Keratinocyte (primary cell): ENCODE results near the gene TIAM2. TPM values are rescaled to one million over a fixed set of nuclear protein-coding genes. Genes with fewer than 3 reads are reported as not detected.

ENCODE experiments used
- DNase-seq: peaks from one replicate; pipeline ENCODE4 v3.0.0-alpha.2; 2011; ENCODE audit warnings: low read depth, missing footprints, low spot score
- FAIRE-seq: peaks from 2 replicates; lab custom pipeline; 2011; peaks lifted over from hg19 to GRCh38; lab: Jason Lieb, UNC
- H2AFZ ChIP-seq: 2 replicates; pipeline ENCODE4 v1.6.0; 2012; ENCODE audit warnings: low read length, control low read depth, inconsistent platforms; ENCODE audit not compliant: control insufficient read depth
- H3K27ac ChIP-seq: 2 replicates; pipeline ENCODE4 v1.5.1; 2011; ENCODE audit warnings: low read length; ENCODE audit not compliant: control insufficient read depth, insufficient read depth
- H3K27me3 ChIP-seq: 3 replicates; pipeline ENCODE4 v1.6.0; 2011; ENCODE audit warnings: low read length; ENCODE audit not compliant: control insufficient read depth, insufficient read depth; ENCODE audit errors: extremely low read depth
- H3K36me3 ChIP-seq, 2 experiments: 2 replicates in 1 of 2; 3 replicates in 1 of 2; pipeline ENCODE4 v1.5.1; 2011; ENCODE audit warnings: low read length in 2 of 2, mild to moderate bottlenecking in 1 of 2; ENCODE audit not compliant: control insufficient read depth in 2 of 2, insufficient read depth in 2 of 2; ENCODE audit errors: extremely low read depth in 1 of 2
- H3K4me1 ChIP-seq: 3 replicates; pipeline ENCODE4 v1.5.1; 2011; ENCODE audit warnings: low read length; ENCODE audit not compliant: control insufficient read depth, insufficient read depth; ENCODE audit errors: extremely low read depth
- H3K4me2 ChIP-seq: 3 replicates; pipeline ENCODE4 v1.6.0; 2011; ENCODE audit warnings: low read depth, low read length; ENCODE audit not compliant: control insufficient read depth, insufficient read depth; ENCODE audit errors: extremely low read depth
- H3K4me3 ChIP-seq, 3 experiments: fragments of 200-600 bp in 1 of 3; sonication (generic) in 1 of 3; 2 replicates in 2 of 3; 3 replicates in 1 of 3; pipeline ENCODE4 v1.5.1; 2011 to 2016; ENCODE audit warnings: low read length in 3 of 3, mild to moderate bottlenecking in 3 of 3, control low read depth in 2 of 3, inconsistent platforms in 1 of 3, low read depth in 1 of 3, mixed read lengths in 1 of 3, mixed run types in 1 of 3, moderate library complexity in 1 of 3; ENCODE audit not compliant: control insufficient read depth in 2 of 3, insufficient read depth in 2 of 3; ENCODE audit errors: extremely low read depth in 1 of 3
- H3K79me2 ChIP-seq: 2 replicates; pipeline ENCODE4 v1.6.0; 2012; ENCODE audit warnings: low read length; ENCODE audit not compliant: control insufficient read depth, insufficient read depth
- H3K9ac ChIP-seq: 3 replicates; pipeline ENCODE4 v1.6.0; 2011; ENCODE audit warnings: low read length; ENCODE audit not compliant: control insufficient read depth, insufficient read depth; ENCODE audit errors: extremely low read depth
- H3K9me1 ChIP-seq: 3 replicates; pipeline ENCODE4 v1.6.0; 2011; ENCODE audit warnings: low read length; ENCODE audit not compliant: control insufficient read depth, insufficient read depth; ENCODE audit errors: extremely low read depth
- H3K9me3 ChIP-seq: 2 replicates; pipeline ENCODE4 v1.5.1; 2012; ENCODE audit warnings: low read depth, low read length; ENCODE audit not compliant: control insufficient read depth
- H4K20me1 ChIP-seq: 3 replicates; pipeline ENCODE4 v1.6.0; 2011; ENCODE audit warnings: low read length; ENCODE audit not compliant: control insufficient read depth, insufficient read depth; ENCODE audit errors: extremely low read depth
- EZH2 ChIP-seq: IDR thresholded peaks from one replicate; pipeline ENCODE4 v1.6.1; 2012; ENCODE audit warnings: inconsistent platforms, mild to moderate bottlenecking, low read length, moderate library complexity
- dilution Hi-C: fragments of 300-500 bp; cut with MboI; formaldehyde crosslinking; loops from one replicate; pipeline ENCODE4 v1.7.0; 2020; ENCODE audit warnings: low sequenced_read_pairs; ENCODE audit not compliant: extremely low pct_ligation_motif_present
- polyA plus RNA-seq, 5 experiments: library from polyadenylated mRNA; depleted of rRNA in 3 of 5; stranded (reverse) in 3 of 5; stranded (forward) in 1 of 5; unstranded in 1 of 5; fragments of >200 nt; gene quantifications; 1 replicate in 1 of 5; 2 replicates in 3 of 5; 3 replicates in 1 of 5; pipeline versions ENCODE4 v1.2.1 to v1.2.3, GENCODE V29; 2011 to 2012; ENCODE audit warnings: missing spikeins in 2 of 5, low read depth in 1 of 5, low replicate concordance in 1 of 5
- TF ChIP-seq, protein P1 (sequence below), 3 experiments: IDR thresholded peaks in 1 of 3; conservative IDR thresholded peaks in 1 of 3; optimal IDR thresholded peaks in 1 of 3; 2 replicates in 2 of 3; 3 replicates in 1 of 3; pipeline versions ENCODE3 to v1.5.1; 2011; ENCODE audit warnings: low read length in 3 of 3, mild to moderate bottlenecking in 3 of 3, moderate library complexity in 2 of 3, control low read depth in 1 of 3, inconsistent platforms in 1 of 3; ENCODE audit not compliant: insufficient read depth in 2 of 3; ENCODE audit errors: extremely low read depth in 1 of 3

TIAM2 gene
- polyA plus RNA-seq, 1 donor (not counting 4 experiments of a cell fraction or from before 2014, with no cell fraction given): 4.0 TPM

DNA sequence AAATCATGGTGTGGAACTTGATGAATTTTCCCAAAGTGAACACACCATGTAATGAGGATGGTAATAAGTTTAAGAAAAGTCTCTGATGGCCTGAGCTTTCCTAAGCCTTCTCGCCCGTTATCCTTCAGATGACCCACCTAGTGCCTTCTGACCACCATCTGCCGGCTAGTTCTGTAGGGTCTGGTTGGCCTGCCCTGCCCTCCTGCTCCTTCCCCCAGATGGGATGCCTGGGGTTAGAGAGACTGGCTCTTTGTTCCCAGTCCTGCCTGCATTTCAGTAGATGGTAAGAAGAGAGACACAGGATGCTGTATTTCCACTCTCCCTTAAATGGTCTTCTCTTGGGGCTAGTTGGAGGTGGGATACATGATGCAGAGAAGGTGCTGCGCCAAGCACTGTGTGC lies 43.0 kb downstream of the TIAM2 start:
- no peak overlapping the region for H3K4me2 ChIP-seq
- FAIRE-seq (no peak), DNase-seq (no peak)
- H3K79me2 ChIP-seq: no peaks in the 10 kb centered on the region
- no peaks in the 10 kb centered on the region for H3K9me1 ChIP-seq
- no peak overlapping the region for H3K27ac ChIP-seq
- no peaks in the 10 kb centered on the region for H3K27me3 ChIP-seq
- H4K20me1 ChIP-seq: no peaks in the 10 kb centered on the region
- no peaks in the 10 kb centered on the region for H3K36me3 ChIP-seq
- no peak overlapping the region for H3K9ac ChIP-seq
- H3K4me1 ChIP-seq: peaks cover 4% of the 10 kb centered on the region
- dilution Hi-C loops: no loop called here
- no peak overlapping the region for H2AFZ ChIP-seq
- H3K4me3 ChIP-seq: no peak overlapping the region
- H3K9me3 ChIP-seq: no peaks in the 10 kb centered on the region
- TF ChIP-seq, protein P1, sequence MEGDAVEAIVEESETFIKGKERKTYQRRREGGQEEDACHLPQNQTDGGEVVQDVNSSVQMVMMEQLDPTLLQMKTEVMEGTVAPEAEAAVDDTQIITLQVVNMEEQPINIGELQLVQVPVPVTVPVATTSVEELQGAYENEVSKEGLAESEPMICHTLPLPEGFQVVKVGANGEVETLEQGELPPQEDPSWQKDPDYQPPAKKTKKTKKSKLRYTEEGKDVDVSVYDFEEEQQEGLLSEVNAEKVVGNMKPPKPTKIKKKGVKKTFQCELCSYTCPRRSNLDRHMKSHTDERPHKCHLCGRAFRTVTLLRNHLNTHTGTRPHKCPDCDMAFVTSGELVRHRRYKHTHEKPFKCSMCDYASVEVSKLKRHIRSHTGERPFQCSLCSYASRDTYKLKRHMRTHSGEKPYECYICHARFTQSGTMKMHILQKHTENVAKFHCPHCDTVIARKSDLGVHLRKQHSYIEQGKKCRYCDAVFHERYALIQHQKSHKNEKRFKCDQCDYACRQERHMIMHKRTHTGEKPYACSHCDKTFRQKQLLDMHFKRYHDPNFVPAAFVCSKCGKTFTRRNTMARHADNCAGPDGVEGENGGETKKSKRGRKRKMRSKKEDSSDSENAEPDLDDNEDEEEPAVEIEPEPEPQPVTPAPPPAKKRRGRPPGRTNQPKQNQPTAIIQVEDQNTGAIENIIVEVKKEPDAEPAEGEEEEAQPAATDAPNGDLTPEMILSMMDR (optimal IDR thresholded peaks at IDR 0.05 in 1 of 3, IDR thresholded peaks at IDR 0.05 in 1 of 3, conservative IDR thresholded peaks at IDR 0.05 in 1 of 3; ENCODE audit: extremely low read depth in 1 of 3, insufficient read depth in 2 of 3, low read length in 3 of 3): no peak

DNA sequence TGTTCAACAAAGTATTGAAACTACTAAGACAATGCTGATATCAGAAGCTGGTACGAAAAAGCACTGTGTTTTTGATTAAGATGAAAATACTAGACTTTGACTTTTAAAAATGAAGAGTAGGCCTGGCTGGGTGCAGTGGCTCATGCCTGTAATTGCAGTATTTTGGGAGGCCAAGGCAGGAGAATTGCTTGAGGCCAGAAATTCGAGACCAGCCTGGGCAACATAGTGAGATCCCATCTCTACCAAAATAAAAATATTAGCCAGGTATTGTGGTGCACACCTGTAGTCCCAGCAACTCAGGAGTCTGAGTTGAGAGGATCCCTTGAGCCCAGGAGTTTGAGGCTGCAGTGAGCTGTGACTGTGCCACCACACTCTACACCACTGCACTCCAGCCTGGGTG lies 43.4 kb downstream of the TIAM2 start:
- H3K4me3 ChIP-seq: no peak overlapping the region
- FAIRE-seq: no peak
- H4K20me1 ChIP-seq: no peaks in the 10 kb centered on the region
- H3K9ac ChIP-seq: no peak overlapping the region
- no peak overlapping the region for H3K4me2 ChIP-seq
- TF ChIP-seq, protein P1 (optimal IDR thresholded peaks at IDR 0.05 in 1 of 3, IDR thresholded peaks at IDR 0.05 in 1 of 3, conservative IDR thresholded peaks at IDR 0.05 in 1 of 3; ENCODE audit: extremely low read depth in 1 of 3, insufficient read depth in 2 of 3, low read length in 3 of 3): no peak
- TF ChIP-seq EZH2: no peak
- H3K36me3 ChIP-seq: no peaks in the 10 kb centered on the region
- dilution Hi-C loops: no loop called here
- no peak overlapping the region for H2AFZ ChIP-seq
- DNase-seq: no peak
- H3K4me1 ChIP-seq: peaks cover under 1% of the 10 kb centered on the region
- no peaks in the 10 kb centered on the region for H3K9me1 ChIP-seq
- H3K27ac ChIP-seq: no peak overlapping the region
- H3K79me2 ChIP-seq: no peaks in the 10 kb centered on the region
- H3K9me3 ChIP-seq: no peaks in the 10 kb centered on the region
- no peaks in the 10 kb centered on the region for H3K27me3 ChIP-seq
